ENCODE measurements around the gene MOB2.
A peak's percentile ranks its signal among the peaks of the same experiment; 100 is the strongest.

Gene MOB2

GRCh38 chr11:1502954-1503707 lies 16.6 kb upstream of the MOB2 start:
- DNase-seq = no peak

- DNase-seq = no peak
Observed at GRCh38 chr11:1502168-1502953, 15.8 kb upstream of the MOB2 start.

- DNase-seq = no peak
Observed at GRCh38 chr11:1501421-1502167, 15.0 kb upstream of the MOB2 start.

GRCh38 chr11:1500466-1501420 lies 14.2 kb upstream of the MOB2 start:
- no peak for DNase-seq

- DNase-seq = no peak
Observed at GRCh38 chr11:1499899-1500298, 13.3 kb upstream of the MOB2 start.

- no peak for DNase-seq
Observed at GRCh38 chr11:1499261-1499890, 12.8 kb upstream of the MOB2 start.

GRCh38 chr11:1498262-1498661 lies 11.7 kb upstream of the MOB2 start:
- no peak for DNase-seq

GRCh38 chr11:1497600-1497999 lies 11.0 kb upstream of the MOB2 start:
- DNase-seq = peak; percentile 13

- DNase-seq = no peak
Observed at GRCh38 chr11:1496761-1497095, 10.1 kb upstream of the MOB2 start.

GRCh38 chr11:1496091-1496760 lies 9.6 kb upstream of the MOB2 start:
- no peak for DNase-seq

- DNase-seq = no peak
Observed at GRCh38 chr11:1494650-1495049, 8.1 kb upstream of the MOB2 start.

GRCh38 chr11:1493650-1494244 lies 7.2 kb upstream of the MOB2 start:
- DNase-seq = no peak

GRCh38 chr11:1491379-1491778 lies 4.8 kb upstream of the MOB2 start:
- DNase-seq = no peak

GRCh38 chr11:1490651-1491050 lies 4.1 kb upstream of the MOB2 start:
- no peak for DNase-seq

- no peak for DNase-seq
Observed at GRCh38 chr11:1488575-1489180, 2.1 kb upstream of the MOB2 start.

GRCh38 chr11:1487851-1488574 lies 1.4 kb upstream of the MOB2 start:
- DNase-seq = no peak

- DNase-seq = no peak
Observed at GRCh38 chr11:1487091-1487850, 692 bp upstream of the MOB2 start.

GRCh38 chr11:1485504-1485885 lies 1.1 kb downstream of the MOB2 start:
- no peak for DNase-seq

All from NCI-H748 treated with DMSO at 0.1 percent for 48 hours (cell line).